Fibroblast of skin of left biceps (primary cell): ENCODE results near the gene AZIN2.
A peak's percentile ranks its signal among the peaks of the same experiment; 100 is the strongest.
"Not testable (repeated sequence)": the region's sequence is repeated elsewhere in the genome, so short reads cannot be mapped to it uniquely, and the experiment has no call there.

Experiments
- DNase-seq, 2 experiments: peaks; one replicate each; pipeline ENCODE4 v3.0.0-alpha.2; 2013; ENCODE audit warnings: low read depth in 2 of 2

The AZIN2 gene

DNA sequence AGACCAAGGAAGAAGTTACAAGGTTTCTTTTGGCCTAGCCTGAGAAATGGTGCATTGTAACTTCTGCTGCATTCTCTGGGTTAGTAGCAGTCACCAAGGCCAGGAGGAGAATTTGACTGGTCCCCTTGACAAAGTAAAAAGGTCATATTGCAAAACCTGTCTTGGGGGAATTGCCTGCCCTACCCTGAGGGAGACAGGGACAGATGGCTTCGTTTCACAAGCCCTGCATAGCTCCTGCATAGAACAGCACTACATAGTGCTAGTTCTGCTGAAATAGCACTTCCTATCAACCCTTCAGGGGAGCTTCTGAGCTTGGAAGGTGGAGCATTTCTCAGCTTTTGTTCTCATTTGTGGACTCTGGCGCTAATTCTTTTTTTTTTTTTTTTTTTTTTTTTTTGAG is 23.9 kb upstream of the AZIN2 start:
- no peak for DNase-seq

GRCh38 chr1:33060579-33061083 is 20.3 kb upstream of the AZIN2 start:
- DNase-seq: peak in 1 of 2 experiments; percentile 32

GRCh38 chr1:33061834-33062233 is 19.1 kb upstream of the AZIN2 start:
- no peak for DNase-seq

DNA sequence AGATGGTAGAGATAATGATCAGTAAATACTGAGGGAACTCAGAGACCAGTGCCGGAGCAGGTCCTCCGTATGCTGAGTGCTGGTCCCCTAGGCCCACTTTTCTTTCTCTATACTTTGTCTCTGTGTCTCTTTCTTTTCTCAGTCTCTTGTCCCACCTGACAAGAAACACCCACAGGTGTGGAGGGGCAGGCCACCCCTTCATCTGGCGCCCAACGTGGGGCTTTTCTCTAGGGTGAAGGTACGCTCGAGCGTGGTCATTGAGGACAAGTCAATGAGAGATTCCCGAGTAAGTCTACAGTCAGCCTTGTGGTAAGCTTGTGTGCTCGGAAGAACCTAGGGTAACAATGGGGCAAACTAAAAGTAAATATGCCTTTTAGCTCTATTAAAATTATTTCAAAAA is 16.7 kb upstream of the AZIN2 start:
- not testable (repeated sequence) for DNase-seq

GRCh38 chr1:33065301-33065700 is 15.7 kb upstream of the AZIN2 start:
- no peak for DNase-seq

DNA sequence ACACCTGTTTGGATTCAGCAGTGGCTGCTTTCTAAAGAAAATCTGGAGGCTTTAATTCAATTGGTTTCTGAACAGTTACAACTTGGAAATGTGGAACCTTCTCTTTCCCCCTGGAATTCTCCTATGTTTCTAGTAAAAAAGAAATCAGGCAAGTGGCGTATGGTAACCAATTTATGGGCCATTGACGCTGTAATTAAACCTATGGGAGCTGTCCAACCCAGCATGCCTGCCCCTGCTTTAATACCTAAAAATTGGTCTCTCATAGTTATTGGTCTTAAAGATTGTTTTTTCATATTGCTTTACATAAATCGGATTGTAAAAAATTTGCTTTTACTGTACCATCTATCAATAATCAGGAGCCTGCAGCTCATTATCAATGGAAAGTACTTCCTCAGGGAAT is 14.5 kb upstream of the AZIN2 start:
- not testable (repeated sequence) for DNase-seq

DNA sequence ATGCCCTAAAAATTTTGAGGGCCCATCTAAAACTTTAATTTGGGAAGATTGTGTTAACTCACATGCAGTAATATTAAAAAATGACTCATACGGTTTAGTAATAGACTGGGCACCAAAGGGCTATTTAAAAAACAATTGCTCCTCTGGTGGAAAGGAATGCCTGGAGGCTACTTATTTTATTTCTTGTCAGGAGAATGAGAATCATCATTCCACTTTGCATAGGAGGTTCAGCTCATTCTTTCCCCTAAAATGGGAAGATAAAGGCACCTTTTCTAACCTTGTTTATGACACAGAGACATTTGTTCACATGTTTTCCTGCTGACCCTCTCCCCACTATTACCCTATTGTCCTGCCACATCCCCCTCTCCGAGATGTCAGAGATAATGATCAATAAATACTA is 12.8 kb upstream of the AZIN2 start:
- not testable (repeated sequence) for DNase-seq

DNA sequence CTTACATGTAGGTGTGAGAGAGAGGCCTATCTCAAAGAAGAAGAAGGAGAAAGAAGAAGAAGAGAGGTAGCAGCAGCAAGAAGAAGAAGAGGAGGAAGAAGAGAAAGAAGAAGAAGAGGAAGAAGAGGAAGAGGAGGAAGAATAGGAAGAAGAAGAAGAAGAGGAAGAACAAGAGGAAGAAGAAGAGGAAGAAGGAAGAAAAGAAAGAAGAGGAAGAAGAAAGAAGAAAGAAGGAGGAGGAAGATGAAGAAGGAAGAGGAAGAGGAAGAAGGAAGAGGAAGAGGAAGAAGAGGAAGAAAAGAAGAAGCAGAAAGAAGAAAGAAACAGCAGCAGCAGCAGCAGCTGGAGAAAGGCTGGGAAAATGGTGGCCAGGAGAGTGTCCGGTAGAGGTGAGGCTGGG is 10.3 kb upstream of the AZIN2 start:
- DNase-seq: no peak

DNA sequence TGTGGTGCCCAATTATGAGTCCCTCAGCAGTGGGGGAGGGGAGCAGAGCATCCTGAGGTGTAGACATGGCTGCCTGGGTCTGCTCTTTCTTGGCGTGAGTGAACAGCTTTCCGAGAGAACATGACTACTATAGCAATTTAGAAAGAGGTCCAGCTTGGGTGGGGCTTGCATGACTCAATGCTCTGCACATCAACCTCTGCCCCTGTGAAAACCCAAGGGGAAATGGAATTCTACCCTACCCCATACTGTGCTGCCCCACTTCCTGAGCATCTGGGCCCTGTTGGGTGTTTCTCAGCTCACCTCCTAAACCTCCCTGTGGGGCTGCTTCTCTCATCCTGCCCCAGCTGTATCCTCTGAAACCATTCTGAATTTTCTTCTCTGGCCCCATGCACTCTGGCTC is 8.2 kb upstream of the AZIN2 start:
- DNase-seq: no peak

GRCh38 chr1:33074193-33074945 is 6.6 kb upstream of the AZIN2 start:
- no peak for DNase-seq

DNA sequence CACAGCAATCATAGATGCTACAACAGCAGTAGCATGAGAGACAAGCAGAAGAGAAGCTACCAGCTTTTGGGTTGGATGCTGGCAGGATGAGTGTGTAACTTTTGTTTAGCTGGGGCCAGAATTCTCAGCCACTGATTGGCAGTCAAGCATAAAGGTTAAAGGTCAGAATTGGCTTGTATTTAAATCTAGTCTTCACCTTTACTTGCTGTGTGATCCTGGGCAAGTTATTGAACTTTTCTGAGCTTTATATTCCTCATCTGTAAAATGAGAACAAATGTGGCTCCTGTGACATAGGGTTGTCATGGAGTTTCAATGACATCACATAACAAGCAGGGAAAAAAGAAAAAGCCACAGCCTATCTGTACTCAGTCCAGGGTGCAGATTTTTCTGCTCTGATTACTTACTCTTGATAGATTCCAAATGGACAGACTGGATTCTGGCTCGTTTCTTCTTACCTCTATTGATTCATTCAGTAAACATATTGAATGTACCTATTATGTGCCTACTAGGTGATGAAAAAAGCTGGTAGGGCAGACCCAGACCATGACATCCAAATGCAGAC is 2.8 kb upstream of the AZIN2 start:
- no peak for DNase-seq

GRCh38 chr1:33080373-33080772 is 580 bp upstream of the AZIN2 start:
- no peak for DNase-seq

DNA sequence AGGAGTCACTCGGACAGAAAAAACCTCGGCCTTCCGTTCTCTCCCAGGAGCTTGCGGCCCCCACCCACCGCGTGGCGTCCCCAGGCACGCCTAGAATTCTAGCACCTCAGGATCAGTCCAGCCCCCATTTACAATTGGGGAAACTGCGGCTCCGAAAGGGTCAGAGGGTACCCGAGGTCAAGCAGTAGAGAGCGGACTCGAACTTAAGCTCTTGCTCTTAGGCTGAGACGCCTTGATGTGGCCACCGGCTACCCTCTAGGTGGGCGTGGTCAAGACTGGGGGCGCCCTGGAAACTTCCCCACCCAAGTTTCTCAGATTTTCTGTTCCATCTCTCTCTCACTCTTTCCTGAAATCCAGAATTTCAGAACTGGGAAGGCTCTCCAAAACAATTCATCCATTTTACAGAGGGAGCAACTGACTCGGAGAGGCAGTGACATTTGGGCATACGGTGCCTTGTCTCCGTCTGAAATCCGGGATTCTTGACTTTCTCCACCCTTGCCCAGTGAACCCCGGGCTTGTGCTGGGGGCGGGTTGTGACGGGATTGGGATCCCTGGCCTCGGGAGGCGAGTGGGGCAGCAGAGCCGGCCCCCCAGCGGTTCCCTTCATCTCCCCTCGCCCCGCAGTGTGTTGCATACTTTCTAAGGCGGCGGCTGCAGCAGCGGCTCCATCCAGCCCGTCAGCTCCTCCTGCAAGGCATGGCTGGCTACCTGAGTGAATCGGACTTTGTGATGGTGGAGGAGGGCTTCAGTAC is 777 bp downstream of the AZIN2 start:
- DNase-seq: no peak

- DNase-seq: no peak
Observed at GRCh38 chr1:33082575-33083108, 1.7 kb downstream of the AZIN2 start.

- DNase-seq: no peak
Observed at GRCh38 chr1:33085332-33085731, 4.4 kb downstream of the AZIN2 start.

GRCh38 chr1:33086384-33086850 is 5.5 kb downstream of the AZIN2 start:
- DNase-seq: no peak

GRCh38 chr1:33087677-33088076 is 6.7 kb downstream of the AZIN2 start:
- DNase-seq: no peak

GRCh38 chr1:33088119-33088906 is 7.4 kb downstream of the AZIN2 start:
- DNase-seq: no peak

GRCh38 chr1:33089457-33089856 is 8.5 kb downstream of the AZIN2 start:
- no peak for DNase-seq

DNA sequence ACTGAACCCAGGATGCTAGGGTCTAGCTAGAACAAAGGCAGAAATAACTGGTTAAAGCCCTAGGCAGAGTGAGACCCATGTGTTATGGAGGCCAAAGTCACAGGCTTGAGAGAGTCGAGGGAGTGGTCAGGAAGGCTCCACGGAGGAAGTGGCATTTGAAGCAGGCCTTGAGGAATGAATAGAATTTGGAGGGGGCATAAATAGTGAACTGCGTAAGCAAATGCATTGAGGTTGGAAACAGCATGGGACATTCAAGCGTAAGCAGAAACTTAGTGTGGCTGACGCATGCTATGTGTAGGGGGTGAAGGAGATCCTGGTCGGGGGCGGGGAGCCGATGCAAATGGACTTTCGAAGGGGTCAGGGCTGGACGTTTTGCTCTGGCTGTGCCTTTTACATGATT is 11.5 kb downstream of the AZIN2 start:
- no peak for DNase-seq

GRCh38 chr1:33093004-33093403 is 12.1 kb downstream of the AZIN2 start:
- DNase-seq: no peak

DNA sequence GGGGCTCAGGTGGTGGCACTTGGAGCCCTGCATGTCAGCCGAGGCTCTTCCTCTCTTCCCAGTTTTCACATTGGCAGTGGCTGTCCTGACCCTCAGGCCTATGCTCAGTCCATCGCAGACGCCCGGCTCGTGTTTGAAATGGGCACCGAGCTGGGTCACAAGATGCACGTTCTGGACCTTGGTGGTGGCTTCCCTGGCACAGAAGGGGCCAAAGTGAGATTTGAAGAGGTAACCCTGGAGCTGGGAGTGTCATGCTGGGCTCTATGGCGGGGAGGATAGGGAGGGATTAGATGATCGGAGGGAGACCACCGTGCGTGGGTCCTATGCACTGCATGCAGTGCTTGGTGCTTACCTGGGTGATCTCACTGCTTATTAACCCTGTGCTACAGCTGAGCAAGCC is 13.5 kb downstream of the AZIN2 start:
- DNase-seq: no peak
